Activated CD4-positive, alpha-beta T cell treated with anti-CD3 and anti-CD28 coated beads, Interleukin-2, amount 50 U/mL, for 16 hours (primary cell): ENCODE results near the gene TAS1R1.
"Not testable (repeated sequence)": the region's sequence is repeated elsewhere in the genome, so short reads cannot be mapped to it uniquely, and the experiment has no call there.

Experiments used
- DNase-seq: peaks from one replicate; pipeline ENCODE4 v3.0.0-alpha.2; 2020

Gene TAS1R1

DNA sequence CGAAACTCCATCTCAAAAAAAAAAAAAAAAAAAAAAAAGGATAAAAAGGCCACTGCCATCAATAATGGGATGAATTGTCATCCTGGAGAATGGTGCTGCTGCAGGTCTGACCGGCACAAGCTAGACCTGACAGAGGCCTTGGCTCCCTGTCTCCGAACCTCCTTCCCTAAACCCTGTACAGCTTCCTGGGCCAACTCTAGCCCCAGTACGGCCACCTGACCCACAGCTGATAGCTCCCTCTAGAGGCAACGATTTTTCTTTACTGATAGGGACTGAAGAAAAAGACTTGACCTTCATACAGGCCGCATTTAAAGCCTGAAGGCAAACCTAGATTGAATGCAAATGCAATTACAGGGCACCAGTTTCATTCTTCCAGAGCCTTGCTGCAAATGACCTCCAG is 31.5 kb upstream of the TAS1R1 start:
- DNase-seq, result peak; percentile 6

DNA sequence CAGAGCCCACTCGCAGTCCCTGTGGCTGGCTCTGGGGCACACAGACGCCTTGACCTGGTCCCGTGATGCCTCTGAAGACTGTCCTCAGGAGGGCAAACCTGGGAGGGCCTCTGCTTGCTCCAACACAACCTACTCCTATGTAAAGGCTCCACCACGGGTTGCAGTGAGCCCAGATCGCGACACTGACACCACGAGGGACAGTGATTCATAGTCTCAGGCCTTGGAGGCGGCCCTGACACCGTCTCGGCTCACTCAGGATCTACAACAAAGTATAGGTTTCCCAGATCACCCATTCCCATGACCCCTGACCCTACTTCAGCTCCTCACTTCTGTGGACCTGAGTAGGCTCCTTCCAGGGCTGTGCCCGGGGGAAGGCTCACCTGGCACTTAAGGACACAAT is 28.8 kb upstream of the TAS1R1 start:
- DNase-seq, result no peak

DNA sequence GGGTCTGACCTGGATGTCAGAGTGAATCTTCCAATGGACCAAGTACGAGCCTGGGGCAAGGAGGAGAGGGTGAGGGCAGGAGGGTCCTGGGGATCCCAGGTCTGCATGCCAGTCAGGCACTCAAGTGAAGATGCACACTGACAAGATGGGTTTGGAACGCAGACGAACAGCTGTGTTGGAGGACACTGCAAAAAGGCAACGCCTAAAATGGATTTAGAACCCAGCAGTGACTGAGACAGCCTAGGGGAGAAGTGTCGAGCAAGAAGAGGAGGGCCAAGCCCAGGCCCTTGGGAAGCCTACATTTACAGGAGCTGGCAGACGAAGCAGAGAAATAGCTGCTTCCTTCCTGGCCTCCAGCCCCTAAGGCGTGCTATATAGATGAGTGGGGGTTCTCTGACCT is 26.6 kb upstream of the TAS1R1 start:
- no peak for DNase-seq

DNA sequence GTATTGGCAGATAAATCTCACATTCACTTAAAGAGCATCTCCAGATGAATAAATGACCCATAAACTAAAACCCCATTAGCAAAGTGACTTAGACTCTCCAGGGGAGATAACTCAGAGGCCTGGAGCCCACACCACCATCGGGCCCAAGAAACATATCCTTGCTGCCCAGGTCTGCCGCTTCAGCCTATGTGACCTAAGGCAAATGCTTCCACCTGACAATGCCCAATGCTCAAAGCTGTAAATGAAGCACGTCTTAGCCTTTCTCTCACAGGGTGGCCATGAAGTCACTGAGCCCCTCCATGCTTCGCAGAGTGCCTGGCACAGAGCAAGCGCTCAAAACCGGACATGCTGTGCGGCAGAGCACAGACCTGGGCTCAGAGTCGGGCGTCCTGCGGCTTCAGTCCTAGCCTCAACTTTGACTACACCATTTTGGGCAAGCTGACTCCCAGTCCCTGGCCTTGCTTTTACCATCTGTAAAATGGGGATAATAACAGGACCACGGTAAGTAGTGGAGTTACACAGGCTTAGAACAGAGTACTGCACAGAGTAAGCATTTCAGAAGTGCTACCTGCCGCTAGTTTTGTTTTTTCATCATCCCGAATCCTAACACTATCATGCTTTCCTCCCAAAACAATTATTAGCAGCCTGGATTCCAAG is 24.5 kb upstream of the TAS1R1 start:
- DNase-seq, result no peak

DNA sequence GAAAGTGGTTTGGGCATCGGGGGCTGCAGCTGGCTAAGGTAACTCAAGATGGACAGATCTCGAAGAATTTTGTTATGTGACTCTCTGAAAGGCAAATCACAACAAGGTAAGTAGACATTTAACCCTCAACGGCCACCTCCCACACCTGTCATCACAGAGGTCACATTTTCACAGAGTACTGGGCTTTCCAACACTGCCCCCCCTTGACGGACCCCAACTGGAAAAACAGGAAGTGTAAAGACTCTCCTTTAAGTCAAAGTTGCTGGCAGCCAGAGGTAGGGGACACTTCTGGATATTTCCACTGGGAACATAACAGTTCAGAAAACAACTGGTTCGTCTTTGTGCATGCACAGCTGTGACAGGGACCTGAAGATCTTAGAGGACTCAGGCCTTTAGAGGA is 23.1 kb upstream of the TAS1R1 start:
- no peak for DNase-seq

DNA sequence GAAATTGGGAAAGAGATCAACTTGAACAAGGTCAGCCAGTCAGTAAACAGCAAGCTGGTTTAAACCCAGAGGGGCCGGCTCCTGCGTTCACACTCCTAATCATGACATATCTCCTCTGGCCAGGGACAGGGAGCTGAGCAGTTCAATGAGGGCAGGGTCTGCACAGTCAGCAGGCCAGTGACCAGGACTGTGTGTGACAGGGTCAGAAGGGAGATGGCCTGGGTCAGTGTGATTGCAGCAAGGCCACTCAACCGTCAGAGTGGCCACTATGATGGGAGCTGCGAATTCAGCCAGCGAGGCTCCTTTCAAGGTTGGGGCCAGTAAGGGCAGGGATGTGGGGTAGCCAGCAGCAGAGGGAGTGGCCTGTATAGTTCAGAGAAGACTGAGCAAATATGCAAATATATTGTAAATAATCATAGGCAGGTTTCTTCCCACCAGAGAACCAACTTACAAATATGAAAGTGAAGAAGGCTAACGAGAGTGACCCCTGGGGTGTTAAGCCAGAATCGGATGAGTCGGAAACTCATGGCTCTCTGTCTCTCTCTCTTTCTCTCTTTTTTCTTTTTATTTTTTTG is 20.8 kb upstream of the TAS1R1 start:
- no peak for DNase-seq

DNA sequence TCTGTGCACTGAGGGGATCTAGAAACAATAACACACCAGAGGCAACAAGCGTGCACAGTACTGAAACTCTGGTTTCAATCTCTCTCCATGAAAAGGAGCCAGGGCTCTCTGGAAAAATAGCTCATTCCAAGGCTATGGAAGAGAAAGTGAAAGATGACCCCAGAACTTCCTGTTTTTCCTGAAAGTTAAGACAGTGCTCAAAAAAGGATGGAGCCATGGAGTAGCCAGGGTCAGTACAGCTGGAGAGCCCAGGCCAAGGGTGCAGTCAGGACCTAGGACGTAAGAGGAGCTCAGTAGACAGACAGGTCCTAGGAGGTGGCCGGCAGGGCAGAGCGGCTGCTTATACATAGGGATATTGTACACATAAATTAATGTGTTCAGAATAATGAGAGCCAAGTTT is 19.9 kb upstream of the TAS1R1 start:
- no peak for DNase-seq

DNA sequence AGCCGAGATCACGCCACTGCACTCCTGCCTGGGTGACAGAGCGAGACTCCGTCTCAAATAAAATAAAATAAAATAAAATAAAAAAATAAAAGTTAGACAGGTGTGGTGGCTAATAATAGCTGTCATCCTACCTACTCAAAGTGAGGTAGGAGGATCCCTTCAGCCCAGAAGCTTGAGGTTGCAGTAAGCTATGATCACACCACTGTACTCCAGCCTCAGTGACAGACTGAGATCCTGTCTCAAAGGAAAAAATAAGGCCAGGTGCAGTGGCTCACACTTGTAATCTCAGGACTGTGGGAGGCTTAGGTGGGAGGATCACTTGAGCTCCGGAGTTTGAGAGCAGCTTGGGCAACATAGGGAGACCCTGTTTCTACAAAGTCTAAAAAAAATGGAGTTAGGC is 18.8 kb upstream of the TAS1R1 start:
- DNase-seq, result no peak

DNA sequence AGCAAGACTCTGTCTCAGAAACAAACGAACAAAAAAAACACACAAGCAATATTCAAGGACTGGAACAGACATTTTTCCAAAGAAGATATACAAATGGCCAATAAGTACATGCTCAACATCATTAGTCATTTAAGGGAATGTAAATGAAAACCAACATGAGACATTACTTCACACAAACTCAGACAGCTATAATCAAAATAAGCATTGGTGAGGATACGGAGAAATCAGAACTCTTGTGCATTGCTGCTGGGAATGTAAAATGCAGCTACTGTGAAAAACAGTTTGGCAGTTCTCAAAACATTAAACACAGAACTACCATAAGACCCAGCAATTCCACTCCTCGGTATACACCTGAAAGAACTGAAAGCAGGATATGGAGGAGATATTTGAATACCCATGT is 16.2 kb upstream of the TAS1R1 start:
- no peak for DNase-seq

DNA sequence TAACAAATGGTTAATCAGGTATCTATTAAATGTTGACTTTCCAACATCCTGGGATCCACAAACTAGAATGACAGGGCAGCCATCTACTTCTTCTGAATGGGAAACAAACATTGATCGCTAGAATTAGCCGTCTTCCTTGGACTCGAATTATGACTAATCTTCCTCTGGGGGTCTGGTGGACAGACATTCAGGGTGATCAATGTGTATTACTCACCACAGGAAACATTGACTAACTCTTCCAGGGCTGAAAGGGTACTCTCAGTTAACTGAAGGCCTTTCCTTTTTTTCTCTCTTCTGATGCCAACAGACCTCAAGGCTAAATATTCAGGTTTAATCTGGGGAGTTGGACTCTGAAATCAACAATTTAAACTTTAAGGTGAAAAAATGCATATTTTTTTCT is 10.3 kb upstream of the TAS1R1 start:
- DNase-seq, result peak; percentile 44

DNA sequence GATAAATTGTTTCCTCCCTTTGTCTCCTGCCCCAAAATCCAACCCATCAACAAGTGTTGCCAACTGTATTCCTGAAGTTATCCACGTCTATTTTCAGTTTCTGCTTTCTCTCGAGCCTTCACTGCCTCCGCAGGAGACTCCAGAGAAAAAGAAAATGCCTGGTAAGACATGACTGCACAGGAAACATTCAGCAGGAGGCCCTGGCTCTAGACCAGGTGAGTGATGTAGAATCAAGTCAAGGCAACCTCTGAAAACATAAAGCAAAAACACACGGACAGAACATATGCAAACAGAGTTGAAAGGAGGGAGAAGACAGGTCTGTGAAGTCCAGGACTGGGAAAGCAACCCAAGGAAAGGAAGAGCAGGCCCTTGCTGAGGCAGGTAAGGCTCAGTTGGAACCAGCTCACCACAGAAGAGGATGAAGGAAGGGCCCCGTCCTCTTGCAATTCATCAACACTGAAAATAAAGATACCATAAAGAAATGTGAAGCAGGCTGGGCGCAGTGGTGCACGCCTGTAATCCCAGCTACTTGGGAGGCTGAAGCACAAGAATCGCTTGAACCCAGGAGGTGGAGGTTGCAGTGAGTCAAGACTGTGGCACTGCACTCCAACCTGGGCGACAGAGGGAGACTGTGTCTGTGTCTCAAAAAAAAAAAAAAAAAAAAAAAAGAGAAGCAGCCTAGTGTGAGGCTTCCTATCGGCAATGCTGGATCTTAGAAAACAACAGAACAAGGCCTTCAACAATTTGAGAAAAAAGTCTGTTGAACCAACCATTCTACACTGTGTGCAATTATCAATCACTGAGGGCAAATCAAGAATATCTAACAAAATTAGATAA is 9.6 kb upstream of the TAS1R1 start:
- DNase-seq, result no peak

DNA sequence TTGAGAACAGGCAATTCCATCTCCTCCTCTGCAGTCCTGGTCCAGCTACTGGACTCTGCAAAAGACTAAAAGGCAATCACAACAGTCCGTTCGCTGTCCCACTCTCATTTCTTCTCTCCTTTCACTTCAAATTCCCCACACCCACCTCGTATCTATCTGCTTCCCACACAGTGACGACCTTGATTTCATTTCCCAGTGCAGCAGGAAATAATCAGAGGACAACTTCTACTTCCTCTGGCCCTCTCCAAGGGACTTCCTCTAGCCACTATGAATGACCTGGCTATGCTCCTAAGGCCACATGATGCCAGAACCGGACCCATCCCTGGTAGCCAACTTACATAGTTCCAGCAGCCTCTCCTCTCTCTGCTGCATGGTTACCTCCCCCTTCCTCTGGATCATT is 8.8 kb upstream of the TAS1R1 start:
- no peak for DNase-seq

DNA sequence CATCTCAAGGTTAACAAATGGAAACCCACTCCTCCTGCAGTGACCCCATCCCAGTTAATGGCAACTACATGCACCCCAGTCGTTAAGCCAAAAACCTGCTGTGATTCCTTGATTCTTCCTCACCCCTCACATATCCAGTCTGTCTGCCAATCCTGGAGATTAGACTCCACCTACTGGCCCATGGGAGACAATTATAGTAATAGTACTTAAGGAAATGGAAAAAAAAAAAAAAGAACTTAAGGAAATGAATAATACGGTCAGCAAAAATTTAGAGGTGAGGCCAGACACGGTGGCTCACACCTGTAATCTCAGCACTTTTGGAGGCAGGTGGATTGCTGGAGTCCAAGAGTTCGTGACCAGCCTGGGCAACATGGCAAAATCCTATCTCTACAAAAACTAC is 7.8 kb upstream of the TAS1R1 start:
- DNase-seq, result no peak

DNA sequence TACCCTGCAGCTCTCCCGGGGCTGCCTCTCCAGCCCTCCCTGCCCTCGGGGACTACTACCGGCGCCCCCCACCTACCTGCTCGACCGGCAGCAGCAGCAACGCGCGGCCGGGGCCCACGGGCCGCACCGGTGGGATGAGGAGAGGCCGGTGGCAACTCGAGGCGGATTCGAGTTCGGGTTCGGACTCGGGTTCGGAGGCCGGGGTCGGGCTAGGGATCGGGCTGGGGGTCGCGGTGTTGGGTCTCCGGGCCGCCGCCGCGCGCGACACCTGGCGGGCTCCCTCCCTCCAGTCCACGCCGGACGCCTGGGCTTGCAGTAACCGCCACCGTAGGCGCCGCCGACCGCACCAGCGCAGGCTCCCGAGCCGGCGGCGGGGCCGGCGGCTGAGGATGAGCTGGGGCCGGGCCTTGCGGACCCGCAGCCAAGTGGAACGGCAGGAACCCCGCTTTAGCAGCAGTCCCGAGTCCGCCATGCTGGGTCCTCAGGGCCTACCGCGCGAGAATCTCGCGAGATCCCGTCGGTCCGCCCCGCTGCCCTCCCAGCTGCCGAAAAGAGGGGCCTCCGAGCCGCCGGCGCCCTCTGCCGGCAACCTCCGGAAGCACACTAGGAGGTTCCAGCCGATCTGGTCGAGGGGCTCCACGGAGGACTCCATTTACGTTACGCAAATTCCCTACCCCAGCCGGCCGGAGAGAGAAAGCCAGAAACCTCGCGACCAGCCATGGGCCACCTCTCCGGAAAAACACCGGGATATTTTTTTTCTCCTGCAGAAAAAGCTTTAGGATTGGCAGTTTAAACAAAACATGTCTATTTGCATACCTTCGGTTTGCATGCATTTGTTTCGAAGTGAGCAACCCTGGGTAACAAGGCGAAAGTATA is 838 bp upstream of the TAS1R1 start, which contains the start of gene NOL9:
Gene NOL9, minus strand, starts transcription at position 483 of the 876 bp plus-strand sequence. Its CDS starts 11 bp downstream, at position 472.
- peak; percentile 96 for DNase-seq

DNA sequence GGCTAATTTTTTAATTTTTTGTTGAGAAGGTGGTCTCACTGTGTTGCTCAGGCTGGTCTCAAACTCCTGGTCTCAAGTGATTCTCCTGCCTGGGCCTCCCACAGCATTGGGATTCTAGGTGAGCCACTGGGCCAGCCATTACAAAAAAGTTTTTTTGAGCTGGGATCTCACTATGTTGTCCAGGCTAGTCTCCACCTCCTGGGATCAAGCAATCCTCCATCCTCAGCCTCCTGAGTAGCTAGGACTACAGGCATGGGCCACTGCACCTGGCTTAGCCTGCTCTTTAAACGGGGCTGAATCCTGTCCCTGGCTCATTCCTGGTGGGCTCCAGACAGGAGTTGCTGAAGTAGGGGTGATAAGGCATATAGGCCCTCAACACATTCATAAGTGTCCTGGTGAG is 2.5 kb downstream of the TAS1R1 start:
- DNase-seq, result no peak

DNA sequence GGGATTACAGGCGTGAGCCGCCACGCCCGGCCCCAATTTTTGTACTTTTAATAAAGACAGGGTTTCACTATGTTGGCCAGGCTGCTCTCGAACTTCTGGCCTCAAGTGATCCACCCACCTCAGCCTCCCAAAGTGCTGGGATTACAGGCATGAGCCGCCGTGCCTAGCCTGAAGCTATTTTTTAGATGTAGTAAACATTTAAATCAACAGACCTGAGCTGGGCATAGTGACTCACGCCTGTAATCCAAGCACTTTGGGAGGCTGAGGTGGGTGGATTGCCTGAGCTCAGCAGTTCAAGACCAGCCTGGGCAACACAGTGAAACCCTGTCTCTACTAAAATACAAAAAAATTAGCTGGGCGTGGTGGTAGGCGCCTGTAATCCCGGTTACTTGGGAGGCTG is 4.1 kb downstream of the TAS1R1 start:
- not testable (repeated sequence) for DNase-seq

DNA sequence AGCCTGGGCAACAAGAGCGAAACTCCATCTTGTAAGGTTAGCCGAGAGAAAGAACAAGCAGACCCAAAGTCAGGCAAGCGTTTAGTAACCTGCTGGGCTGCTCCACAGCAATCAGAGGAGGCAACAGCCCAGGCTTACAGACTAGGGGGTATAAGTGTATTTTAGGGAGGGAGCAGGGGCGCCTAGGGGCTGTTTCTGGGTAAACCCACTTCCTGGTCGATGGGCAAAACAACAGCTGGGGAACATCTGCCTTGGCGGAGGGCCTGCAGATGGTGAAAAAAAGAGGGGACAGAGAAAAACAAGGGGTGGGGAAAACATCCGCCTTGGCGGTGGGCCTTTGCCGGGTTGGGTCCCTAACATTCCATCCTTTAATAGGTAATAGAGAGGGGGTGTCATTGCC is 5.2 kb downstream of the TAS1R1 start:
- DNase-seq, result no peak

DNA sequence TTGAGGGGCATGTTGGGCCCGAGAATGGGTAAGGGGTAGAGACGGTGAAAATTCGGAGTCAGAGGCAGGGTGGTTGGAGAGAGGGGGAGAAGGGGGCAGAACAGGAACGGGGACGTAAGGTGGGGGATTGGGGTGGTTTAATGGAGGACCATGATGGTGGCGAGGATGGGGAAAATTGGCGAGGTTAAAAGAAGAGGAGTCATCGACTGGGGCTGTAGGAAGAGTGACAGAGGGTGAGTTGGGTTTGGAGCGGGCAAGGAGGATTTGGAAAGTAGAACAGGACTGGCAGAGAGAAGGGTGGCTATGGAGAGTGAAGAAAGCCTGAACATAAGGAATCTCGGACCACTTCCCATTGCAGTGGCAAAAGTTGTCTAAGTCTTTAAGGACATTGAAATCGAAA is 13.9 kb downstream of the TAS1R1 start:
- DNase-seq, result no peak

DNA sequence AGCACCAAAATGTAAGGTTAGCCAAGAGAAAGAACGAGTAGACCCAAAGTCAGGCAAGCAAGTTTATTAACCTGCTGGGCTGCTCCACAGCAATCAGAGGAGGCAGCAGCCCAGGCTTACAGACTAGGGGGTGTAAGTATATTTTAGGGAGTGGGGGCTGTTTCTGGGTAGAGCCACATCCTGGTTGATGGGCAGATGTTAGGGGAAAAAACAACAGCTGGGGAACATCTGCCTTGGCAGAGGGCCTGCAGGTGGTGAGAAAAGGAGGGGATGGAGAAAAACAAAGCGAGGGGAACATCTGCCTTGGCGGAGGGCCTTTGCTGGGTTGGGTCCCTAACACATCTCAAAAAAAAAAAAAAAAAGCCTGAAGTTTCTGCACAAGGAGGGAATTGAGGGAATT is 15.0 kb downstream of the TAS1R1 start:
- no peak for DNase-seq

DNA sequence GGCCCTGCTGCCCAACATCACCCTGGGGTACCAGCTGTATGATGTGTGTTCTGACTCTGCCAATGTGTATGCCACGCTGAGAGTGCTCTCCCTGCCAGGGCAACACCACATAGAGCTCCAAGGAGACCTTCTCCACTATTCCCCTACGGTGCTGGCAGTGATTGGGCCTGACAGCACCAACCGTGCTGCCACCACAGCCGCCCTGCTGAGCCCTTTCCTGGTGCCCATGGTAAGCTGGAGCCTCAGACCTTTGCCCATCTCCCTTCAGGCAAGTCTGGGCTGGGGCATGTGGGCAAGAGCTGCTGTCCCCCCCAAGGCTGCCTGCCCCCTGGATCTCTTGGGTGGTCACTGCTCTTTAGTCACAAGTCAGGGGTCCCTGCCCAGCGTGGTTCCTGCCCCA is 15.9 kb downstream of the TAS1R1 start:
- DNase-seq, result no peak

DNA sequence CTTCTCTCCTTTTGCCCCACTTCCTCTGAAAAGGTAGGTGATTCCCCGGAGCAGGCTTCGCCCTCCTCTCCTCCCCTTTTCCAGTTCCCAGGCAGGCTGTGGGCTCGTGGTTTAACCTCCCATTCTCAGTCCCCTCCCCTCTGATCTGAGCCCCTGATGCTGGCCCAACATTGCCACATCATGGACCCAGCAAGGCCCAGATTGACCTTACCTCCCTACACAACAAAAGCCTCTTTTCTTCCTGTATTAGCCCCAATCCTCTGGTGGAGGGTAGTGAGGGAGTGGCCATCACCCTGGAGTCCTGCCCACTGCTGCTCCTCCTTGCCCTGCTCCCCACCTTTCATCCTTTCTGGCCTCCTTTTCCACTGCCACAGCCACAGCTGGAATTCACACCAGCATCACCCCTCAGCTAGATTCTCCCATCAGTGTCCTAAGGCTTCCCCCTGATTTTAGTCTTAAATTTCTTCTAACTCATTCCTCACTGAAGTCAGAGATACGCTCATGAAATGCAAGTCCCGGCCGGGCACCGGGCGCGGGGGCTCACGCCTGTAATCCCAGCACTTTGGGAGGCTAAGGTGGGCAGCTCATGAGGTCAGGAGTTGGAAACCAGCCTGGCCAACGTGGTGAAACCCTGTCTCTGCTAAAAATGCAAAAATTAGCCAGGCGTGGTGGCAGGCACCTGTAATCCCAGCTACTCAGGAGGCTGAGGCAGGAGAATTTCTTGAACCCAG is 17.7 kb downstream of the TAS1R1 start:
- DNase-seq, result no peak

DNA sequence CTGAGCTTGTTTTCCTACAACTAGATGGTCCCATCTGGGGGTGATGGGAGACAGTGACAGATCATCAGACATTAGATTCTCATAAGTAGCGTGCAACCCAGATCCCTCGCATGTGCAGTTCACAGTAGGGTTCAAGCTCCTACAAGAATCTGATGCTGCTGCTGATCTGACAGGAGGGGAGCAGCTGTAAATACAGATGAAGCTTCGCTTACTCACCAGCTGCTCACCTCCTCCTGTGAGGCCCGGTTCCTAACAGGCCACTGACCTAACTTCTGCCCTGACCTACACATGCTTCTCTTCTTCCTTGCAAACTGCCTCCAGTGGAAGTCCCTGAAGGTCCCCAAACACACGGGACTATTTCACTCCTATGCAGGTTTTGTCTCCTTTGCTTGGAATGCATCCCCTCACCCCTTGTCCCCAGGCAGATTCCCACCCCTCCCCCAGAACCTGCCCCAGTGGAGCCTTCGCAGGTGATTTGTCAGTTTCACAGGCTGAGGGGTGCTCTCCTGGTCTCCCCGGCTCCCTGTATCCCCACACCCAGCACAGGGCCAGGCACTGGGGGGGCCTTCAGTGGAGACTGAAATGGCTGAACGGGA is 19.0 kb downstream of the TAS1R1 start:
- no peak for DNase-seq
